GM12801 (cell line): ENCODE results near the gene GIMAP5.

Experiments
- TF ChIP-seq, protein P1 (sequence below): IDR thresholded peaks from one replicate; pipeline ENCODE4 v1.5.1; 2011; ENCODE audit warnings: control low read depth; ENCODE audit not compliant: insufficient read length; ENCODE audit errors: extremely low read depth

GIMAP5 gene

DNA sequence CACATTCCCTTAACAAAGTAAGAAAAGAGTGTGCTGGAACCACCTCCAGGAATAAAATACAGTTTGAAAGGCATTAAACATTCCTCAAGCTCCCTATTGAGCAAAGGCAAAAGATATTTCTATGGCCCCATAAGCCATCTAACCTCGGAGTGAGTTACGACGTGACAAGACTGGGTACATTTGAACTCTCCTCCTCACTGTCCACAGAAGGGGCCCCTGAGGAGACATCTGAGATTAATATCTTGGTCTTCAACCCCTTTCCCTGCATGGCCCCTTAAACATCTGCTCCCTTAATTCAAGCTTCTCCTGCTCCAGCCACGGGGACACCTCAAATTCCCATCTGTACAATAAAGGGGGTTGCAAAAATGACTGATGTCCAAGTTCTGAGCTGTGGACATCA, 20.3 kb upstream of the GIMAP5 start:
- TF ChIP-seq, protein P1, sequence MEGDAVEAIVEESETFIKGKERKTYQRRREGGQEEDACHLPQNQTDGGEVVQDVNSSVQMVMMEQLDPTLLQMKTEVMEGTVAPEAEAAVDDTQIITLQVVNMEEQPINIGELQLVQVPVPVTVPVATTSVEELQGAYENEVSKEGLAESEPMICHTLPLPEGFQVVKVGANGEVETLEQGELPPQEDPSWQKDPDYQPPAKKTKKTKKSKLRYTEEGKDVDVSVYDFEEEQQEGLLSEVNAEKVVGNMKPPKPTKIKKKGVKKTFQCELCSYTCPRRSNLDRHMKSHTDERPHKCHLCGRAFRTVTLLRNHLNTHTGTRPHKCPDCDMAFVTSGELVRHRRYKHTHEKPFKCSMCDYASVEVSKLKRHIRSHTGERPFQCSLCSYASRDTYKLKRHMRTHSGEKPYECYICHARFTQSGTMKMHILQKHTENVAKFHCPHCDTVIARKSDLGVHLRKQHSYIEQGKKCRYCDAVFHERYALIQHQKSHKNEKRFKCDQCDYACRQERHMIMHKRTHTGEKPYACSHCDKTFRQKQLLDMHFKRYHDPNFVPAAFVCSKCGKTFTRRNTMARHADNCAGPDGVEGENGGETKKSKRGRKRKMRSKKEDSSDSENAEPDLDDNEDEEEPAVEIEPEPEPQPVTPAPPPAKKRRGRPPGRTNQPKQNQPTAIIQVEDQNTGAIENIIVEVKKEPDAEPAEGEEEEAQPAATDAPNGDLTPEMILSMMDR = no peak

DNA sequence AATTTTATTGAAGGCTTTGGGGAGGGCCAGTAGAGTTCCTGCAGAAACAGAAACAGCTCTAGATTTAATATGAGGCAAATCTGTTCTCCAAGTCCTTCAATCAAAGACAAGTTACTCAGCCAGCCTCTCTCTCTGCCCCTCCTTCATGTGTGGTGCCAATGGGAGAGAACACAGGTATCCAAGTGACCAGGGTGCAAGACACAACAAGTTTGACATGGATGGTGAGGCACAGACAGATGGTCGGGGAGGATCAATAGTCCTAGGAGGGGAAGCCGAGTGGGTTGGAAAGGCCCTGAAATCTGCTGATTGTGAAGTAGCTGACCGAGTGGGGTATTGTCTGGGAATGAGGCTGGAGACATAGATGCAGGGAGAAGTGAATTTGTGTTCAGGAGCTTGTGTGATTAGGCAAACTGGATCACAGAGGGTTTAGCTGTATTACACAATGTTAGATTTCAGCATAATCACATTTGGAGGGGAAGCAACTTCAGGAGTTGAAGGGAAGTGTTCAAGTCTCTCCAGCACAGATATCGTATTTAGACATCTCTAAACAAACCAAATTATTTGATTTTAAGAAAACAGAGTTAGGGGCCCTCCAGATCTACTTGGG, 19.3 kb upstream of the GIMAP5 start:
- TF ChIP-seq, protein P1 = no peak

DNA sequence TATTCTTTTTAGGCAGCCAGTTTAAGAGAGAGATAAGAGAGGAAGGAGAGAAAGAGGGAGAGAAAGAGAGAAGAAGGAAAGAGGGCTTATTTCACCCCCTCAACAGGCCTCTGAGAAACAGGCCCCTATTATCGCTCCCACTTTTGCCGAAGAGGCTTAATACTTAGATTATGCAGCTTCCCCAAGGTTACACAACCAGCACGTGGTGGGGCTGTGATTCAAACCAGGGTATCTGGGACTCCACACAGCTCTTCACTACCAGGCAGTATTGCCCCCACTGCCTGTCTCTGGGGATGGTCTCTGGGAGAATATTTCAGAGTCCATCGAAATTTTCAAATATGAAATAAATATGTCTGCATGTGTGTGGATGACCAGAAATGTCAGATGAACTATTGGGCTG, 17.8 kb upstream of the GIMAP5 start:
- TF ChIP-seq, protein P1 = no peak

DNA sequence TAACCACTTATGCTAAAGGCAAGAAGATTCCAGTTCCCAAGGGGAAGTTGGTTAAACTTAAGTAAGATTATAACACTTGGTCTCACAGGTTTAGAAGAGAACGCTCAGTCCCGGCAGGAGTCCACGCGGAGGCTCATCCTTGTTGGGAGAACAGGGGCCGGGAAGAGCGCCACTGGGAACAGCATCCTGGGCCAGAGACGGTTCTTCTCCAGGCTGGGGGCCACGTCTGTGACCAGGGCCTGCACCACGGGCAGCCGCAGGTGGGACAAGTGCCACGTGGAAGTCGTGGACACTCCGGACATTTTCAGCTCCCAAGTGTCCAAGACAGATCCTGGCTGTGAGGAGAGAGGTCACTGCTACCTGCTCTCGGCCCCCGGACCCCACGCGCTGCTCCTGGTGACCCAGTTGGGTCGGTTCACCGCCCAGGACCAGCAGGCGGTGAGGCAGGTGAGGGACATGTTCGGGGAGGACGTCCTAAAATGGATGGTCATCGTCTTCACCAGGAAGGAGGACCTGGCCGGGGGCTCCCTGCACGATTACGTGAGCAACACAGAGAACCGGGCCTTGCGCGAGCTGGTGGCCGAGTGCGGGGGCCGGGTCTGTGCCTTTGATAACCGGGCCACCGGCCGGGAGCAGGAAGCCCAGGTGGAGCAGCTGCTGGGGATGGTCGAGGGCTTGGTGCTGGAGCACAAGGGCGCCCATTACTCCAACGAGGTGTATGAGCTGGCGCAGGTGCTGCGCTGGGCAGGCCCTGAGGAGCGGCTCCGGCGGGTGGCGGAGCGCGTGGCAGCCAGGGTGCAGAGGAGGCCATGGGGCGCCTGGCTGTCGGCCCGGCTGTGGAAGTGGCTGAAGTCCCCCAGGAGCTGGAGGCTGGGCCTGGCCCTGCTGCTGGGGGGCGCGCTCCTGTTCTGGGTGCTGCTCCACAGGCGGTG, 17.0 kb upstream of the GIMAP5 start:
- TF ChIP-seq, protein P1 = no peak

DNA sequence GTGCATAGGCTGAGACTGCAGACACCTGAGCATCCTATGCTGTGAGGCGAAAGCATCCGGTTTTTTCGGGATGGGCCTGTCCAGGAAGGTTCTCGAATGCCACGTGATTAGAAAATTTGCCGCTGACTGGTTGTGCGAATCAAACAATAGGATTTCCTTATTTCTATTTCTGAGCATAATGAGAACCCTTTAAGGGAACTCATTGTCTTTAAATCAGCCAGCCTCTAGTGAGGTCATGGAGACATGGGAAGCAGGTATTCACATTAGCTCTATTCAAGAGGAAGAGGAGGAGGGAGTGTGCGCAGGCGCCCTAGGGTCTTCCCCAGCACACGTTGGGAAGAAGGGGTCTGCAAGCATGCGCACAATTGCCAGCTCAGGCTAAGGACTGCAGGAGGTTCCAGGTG, 15.2 kb upstream of the GIMAP5 start:
- TF ChIP-seq, protein P1 = no peak

DNA sequence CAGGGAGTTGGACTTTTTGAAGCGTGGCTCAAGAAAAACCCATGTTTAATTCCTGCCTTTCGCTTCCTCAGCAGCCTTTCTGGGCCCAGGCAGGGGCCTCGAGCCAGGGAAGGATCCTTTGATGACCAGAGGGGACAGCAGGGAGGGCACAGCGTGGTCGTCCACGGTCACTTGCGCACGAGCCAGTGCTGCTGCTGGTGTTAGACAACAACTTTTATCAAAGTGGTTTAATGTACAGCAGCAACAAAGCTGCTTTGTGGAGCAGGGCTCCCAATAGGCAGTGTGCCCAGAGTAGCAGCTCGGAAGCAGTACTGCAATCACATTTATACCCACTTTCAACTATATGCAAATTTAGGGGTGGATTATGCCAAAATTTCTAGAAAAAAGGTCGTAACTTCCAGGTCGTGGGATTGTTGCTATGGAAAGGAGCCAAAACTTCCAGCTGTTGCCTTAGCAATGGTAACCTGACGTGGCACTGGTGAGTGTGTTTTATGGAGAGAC, 14.7 kb upstream of the GIMAP5 start:
- TF ChIP-seq, protein P1 = no peak

DNA sequence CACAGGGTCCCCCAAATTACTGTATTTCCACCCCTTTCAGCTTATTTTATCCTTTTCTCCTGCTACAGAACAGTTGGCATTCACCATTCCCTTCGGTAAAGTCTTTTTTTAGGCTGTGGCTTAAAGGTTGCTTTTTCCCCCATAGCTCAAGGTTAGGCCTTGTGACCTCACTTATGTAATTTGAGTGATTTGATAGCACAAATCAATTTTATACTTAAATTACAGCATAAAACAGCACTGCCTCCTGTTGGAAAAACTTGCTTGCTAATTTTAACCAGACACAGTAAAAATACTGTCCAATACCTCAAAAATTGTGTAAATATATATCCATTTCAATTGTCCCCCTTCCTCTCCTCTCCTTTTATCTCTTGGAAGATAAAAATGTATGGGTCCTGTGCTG, 13.8 kb upstream of the GIMAP5 start:
- TF ChIP-seq, protein P1 = no peak
